HEK293T (cell line): ENCODE measurements around the gene C1QTNF8.

Source experiments
- ARNT ChIP-seq: fragments of 450-650 bp; IDR thresholded peaks from 2 replicates; pipeline ENCODE4 v1.6.1; 2017; ENCODE audit warnings: mild to moderate bottlenecking
- BHLHE40 ChIP-seq: fragments of 450-650 bp; IDR thresholded peaks from 2 replicates; pipeline ENCODE4 v1.6.1; 2016; ENCODE audit warnings: mild to moderate bottlenecking, moderate library complexity, borderline replicate concordance
- ELF4 ChIP-seq: fragments of 450-650 bp; IDR thresholded peaks from 2 replicates; pipeline ENCODE4 v1.6.1; 2017; ENCODE audit warnings: antibody characterized with exemption
- FOXA1 ChIP-seq: fragments of 450-650 bp; IDR thresholded peaks from 2 replicates; pipeline ENCODE4 v1.6.1; 2016; ENCODE audit warnings: mild to moderate bottlenecking
- FOXM1 ChIP-seq: fragments of 450-650 bp; IDR thresholded peaks from 2 replicates; pipeline ENCODE4 v1.6.1; 2017; ENCODE audit warnings: mild to moderate bottlenecking, borderline replicate concordance
- HDGF ChIP-seq: fragments of 450-650 bp; IDR thresholded peaks from 2 replicates; pipeline ENCODE4 v1.6.1; 2017; ENCODE audit warnings: antibody characterized with exemption, borderline replicate concordance
- L3MBTL2 ChIP-seq: fragments of 450-650 bp; conservative IDR thresholded peaks from 2 replicates; pipeline ENCODE4 v1.6.1; 2016; ENCODE audit warnings: mild to moderate bottlenecking
- NFRKB ChIP-seq: fragments of 450-650 bp; IDR thresholded peaks from 2 replicates; pipeline ENCODE4 v1.6.1; 2016; ENCODE audit warnings: mild to moderate bottlenecking, moderate library complexity
- PKNOX1 ChIP-seq: fragments of 450-650 bp; IDR thresholded peaks from 2 replicates; pipeline ENCODE4 v1.6.1; 2016
- SP1 ChIP-seq: fragments of 450-650 bp; IDR thresholded peaks from 2 replicates; pipeline ENCODE4 v1.6.1; 2017
- SUZ12 ChIP-seq: fragments of 450-650 bp; IDR thresholded peaks from 2 replicates; pipeline ENCODE4 v1.6.1; 2016; ENCODE audit warnings: mild to moderate bottlenecking
- TARDBP ChIP-seq: fragments of 450-650 bp; IDR thresholded peaks from 2 replicates; pipeline ENCODE4 v1.6.1; 2016

GRCh38 chr16:1107731-1108130 is 11.7 kb upstream of the C1QTNF8 start:
- TF ChIP-seq SUZ12 (no peak), FOXM1 (no peak), ARNT (no peak), SP1 (no peak), FOXA1 (no peak), PKNOX1 (no peak), BHLHE40 (no peak), ELF4 (no peak), HDGF (no peak), L3MBTL2 (no peak), TARDBP (no peak), NFRKB (no peak)
